NCI-H1436 treated with DMSO at 0.1 percent for 48 hours (cell line): ENCODE data around the gene ARHGAP1.
"Not testable (repeated sequence)": the region's sequence is repeated elsewhere in the genome, so short reads cannot be mapped to it uniquely, and the experiment has no call there.

ENCODE experiments used
- DNase-seq: peaks from one replicate; lab custom pipeline; 2025; lab: John Stamatoyannopoulos, UW

ARHGAP1 gene

DNA sequence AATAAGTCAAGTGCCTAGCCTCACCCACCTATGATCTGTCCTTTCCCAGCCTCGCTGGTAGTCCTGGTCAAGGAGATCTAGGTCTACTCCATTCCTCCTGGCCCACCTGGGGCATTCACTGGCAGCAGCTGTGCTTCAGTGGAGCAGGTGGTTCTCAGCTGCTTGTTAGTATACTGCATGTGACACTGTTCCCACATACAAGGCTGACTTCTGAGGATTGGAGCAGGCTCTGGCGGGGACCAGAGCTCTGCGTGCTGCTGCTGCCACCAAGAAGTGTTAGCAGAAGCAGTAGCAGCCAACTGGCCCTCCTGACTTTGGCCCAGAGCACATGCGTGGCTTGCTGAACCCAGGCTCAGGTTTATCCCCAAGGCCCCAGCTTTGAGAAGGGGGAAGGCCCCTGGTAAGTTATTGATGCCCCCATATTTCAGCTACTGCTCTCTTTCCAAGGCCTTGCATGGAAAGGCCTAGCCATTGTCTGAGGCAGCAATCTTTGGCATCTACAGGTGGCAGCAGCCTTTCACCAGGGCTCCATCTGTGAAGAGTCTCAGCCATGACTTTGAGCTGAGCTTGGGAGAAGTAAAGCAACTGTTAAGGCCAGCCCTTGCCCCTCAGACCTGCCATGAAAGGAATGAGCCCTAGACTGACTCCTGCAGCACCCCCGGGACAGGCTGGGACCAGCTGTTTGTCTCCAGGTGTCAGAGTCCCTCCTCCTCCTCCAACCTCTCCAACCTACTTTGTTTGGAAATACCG lies 26.5 kb downstream of the ARHGAP1 start:
- no peak for DNase-seq

DNA sequence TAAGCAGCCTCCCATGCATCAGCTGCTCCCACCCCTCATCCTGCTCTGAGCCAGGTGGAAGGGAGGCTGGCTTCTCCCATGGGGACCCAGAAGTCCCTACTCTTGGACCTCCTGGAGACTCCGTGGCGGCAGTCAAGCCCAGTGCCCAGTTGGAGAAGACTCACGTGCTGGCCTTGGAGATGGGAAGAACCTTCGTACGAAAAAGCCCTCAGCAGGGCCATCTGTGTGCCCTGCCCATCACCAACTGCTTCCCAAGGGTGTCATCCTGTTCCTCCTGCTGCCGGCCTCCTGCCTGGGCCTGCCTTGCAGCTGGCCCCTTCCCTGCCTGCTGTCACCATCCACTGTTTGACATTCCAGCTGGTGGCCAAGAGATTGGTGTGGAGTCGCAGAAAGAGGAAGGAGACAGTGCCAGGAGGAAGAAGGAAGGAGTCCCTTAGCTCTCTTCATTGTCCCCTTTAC lies 28.0 kb downstream of the ARHGAP1 start:
- DNase-seq = no peak

DNA sequence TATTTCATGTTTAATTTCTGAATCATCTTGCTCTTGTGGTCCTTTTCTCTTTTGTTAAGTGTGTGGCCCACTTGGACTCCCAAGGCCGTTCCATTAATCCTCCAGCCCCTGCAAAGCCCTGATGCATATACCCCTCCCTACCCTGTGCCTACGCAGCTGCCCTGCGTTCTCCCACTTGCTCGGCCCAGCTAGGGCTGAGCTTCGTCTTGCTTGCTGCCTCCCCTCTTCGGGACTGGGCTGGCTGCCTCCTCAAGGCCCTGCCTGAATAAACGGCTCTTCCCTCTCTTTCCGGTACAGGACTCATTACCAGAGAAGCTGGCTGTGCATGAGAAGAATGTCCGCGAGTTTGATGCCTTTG lies 28.5 kb downstream of the ARHGAP1 start:
- DNase-seq = no peak

DNA sequence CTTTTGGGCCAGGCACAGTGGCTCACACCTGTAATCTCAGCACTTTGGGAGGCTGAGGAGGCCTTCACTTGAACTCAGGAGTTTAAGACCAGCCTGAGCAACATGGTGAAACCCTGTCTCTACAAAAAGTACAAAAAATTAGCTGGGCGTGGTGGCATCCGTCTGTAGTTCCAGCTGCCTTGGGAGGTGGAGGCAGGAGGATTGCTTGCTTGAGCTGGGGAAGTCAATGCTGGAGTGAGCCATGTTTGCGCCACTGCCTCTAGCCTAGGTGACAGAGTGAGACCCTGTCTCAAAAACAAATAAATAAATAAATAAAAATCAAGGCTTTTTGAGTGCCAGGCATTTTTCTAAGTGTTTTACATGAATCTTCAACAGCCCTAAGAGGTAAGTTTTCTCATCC lies 29.9 kb downstream of the ARHGAP1 start:
- DNase-seq = not testable (repeated sequence)

DNA sequence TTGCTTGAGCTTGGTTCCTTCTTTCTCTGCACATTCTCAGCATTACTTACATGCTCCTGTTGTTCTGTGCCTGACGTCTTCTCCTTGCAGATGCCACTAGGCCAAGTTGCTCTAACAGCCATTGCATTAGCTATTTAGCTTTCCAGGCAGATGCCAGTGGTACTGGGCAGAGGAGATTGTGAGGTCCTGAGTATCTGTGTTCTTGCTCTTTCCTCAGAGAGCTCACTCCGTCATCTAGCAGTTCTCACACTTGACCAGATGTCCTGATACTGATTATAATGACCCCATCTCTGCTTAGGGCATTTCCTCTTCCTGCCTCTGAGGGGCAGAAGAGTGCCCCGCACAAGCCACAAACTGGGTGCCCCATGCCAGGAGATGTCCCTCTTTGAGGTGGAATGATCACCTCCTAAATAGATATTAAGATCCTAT lies 30.7 kb downstream of the ARHGAP1 start:
- no peak for DNase-seq

DNA sequence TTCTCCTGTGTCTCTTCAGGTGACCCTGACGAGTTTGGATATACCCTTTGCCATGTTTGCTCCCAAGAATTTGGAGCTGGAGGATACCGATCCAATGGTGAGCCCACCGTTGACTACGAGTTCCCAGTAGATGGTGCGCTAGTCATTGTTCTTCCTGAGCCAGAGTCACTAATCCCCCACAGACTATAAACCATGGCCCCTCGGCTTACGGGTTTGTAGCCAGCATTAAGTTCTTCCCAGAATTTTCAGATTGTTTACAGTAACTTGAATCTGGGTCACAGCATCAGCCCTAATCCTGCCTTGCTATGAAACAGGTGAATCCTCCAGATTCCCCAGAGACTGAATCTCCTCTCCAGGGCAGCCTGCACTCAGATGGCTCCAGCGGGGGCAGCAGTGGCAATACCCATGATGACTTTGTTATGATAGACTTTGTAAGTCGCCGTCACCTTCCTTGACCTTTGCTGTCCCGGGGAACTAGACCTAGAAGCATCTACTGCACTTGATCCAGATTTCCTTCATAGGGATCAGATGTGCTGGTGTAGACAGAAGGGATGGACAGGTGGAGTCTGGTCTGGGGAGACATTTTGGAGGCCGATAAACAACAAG lies 31.8 kb downstream of the ARHGAP1 start:
- DNase-seq = no peak

DNA sequence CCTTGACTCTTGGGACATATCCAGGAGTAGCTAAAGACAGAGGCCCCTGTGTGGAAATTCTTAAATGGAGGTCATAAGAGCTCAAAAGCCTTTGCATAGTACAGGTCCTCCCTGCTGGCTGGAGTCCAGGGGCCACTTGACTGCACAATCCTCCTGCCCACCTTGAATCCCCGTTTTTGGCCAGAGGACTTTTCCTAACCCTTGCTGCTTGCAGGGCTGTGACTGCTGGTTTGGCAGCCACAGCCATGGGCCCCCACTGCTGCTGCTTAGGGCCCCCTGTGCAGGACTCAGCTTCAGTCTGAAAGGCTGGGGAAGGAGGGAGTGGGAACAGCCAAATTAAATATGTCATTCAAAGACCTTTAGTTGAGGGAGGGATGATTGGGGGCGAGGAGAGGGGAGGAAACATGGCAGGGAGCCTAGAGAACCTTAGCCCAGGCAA lies 33.4 kb downstream of the ARHGAP1 start:
- DNase-seq = no peak

DNA sequence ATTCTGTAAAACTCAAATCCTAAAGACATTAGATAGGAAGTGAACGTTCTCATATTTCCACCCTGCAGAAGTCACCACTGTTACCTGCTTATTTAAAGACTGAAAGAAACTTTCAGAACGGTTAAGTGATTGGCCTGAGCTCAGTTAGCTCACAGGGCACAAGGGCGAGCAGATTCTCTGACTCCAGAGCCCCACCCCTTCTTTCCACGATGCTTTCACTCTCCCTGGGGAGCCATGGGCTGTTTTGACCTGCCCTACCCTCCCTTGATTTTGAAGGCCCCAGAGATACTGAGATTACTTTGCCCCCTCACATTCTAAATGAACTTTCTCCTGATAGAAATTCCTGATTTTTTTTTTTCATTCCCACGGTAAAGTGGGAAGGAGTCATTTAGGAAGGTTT lies 33.9 kb downstream of the ARHGAP1 start:
- no peak for DNase-seq

DNA sequence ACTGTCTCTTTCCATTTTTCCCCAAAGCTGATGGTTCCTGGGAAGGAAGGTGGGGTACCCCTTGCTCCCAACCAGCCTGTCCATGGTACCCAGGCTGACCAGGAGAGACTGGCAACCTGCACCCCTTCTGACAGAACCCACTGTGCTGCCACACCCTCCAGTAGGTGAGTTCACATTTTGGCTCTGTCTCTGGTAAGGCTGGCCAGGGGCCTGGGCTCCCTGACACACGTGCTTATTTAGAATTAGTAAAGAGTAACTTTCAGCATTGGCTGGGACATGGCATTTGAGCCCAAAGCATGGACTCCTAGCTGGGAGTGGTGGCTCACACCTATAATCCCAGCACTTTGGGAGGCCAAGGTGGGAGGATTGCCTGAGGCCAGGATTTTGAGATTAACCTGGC lies 35.1 kb downstream of the ARHGAP1 start:
- DNase-seq = no peak

DNA sequence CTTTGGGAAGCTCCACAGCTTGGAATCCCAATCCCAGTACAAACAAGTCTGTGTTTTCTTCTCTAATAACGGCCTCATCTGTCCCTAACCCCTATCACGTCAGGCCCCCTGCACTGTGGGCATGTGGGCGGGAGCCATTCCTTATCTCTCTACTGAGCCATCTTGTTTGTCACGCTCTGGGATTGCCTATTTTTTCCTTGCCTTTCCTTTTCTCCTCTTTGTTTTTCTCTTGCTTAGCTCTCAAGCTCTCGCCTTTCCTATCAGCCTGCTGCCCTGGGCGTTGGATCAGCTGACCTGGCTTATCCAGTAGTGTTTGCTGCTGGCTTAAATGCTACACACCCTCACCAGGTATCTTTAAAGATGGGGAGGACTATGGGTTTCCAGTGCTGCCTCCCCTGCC lies 35.8 kb downstream of the ARHGAP1 start:
- DNase-seq = no peak

DNA sequence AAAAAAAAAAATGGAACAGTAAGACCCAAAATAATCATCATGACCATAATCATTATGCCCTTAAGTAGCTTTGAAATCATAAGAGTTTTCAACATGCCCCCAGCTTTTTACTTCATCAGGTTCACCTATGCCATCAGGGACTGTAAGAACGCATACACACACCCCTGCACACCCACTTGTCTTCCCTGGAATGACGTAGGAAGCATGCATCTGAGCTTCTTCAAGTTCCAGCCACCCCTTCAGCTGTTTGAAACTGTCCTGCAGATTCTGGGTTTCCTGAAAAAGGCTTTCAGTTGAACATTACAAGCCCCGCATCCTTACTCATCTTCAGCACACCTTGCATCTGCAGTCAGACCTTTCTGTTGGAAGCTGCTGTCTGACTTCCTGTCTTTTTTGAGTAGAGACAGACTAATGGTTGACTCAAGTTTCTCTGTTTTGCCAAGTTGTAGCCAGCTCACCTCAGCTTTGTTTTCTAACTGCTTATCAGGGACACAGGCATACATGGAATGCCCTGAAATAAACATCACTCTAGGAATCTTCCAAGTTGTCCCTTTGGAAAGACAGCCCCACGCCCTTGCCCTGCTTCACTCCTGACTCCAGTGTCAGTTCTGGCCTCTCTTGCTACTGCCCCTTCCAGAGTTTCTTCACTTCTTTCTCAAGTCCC lies 37.0 kb downstream of the ARHGAP1 start:
- no peak for DNase-seq

DNA sequence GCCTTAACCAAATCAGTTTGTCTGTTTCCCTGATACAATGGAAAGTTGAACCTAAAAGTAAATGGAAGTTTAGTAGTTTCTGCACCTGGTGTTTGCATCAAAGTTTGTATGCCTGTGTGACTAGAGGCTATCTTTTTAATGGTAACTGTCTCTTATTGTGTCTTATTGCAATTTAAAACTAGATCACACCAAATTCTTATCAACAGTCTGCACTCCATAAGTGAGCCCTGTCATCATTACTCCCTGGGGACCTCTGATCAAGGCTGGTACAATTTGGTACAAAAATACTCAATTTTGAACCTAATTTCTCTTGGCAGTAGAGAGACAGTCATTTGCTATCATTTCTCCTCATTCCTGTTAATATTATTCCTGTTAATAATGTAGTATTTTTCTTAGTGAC lies 38.1 kb downstream of the ARHGAP1 start:
- DNase-seq = no peak

DNA sequence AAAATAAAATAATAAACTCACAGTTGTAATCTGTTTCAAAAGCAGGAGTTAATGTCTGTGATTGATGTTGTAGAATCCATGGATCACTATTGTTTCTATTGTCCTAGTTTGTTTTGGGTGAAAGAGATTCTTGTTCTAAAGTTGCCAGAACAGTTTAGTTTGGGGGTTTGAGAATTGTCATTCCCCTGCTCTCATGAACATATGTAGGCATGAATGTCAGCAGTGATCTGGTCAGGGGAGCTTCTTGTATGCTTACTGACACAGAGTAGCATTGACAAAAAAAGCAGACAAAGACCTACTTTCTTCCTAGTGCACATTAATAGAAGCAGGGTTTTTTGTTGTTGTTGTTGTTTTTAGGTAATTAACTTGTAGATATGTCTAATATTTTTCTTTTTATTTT lies 38.6 kb downstream of the ARHGAP1 start:
- DNase-seq = no peak

DNA sequence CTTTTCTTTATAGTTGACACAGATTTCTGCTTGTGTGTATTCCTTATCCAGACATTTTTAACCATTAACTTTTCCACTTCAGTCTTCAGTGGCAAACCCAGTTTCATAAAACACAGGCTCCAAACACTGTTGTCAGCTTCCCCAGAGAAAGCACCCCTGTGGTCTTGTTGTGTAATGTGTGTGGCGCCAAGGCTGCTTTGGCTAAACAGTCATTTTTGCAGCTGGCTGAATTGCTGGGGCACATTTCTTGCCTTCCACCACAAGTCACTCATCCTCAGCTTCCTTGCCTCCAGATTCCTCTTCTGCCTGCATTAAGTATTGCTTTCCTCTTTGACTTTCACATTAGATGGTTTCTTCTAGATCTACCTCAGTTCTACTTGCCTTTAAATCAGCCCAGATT lies 40.5 kb downstream of the ARHGAP1 start:
- no peak for DNase-seq

DNA sequence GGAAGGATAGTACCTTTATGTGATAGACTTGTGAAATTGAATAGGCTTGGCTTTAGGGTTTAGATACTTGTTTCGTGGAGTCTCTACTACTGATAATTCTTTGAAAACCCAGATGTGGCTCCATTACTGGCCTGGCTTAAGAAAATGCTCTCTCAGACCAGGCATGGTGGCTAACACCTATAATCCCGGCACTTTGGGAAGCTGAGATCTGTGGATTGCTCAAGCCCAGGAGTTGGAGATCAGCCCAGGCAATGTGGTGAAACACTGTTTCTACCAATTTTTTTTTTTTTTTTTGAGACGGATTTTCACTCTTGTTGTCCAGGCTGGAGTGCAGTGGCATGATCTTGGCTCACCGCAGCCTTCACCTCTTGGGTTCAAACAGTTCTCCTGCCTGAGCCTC lies 42.2 kb downstream of the ARHGAP1 start:
- no peak for DNase-seq

DNA sequence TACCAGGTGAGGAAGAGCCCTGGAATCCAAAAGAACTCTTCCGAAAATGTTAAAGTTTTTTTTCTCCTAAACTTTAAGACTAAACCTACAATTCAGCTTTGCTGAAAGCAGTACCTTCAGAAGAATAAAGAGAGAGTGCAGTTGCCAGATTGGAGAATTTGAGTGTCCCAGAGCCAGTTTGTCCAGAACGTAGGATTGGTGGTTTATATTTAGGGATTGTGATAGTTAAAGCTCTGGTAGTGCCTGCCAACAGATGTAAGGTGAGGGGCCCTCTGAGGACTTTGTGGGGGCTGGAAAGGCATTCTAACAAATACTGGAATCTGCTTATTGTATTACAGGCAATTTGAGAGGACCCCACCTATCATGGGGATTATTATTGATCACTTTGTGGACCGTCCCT lies 43.2 kb downstream of the ARHGAP1 start:
- no peak for DNase-seq

DNA sequence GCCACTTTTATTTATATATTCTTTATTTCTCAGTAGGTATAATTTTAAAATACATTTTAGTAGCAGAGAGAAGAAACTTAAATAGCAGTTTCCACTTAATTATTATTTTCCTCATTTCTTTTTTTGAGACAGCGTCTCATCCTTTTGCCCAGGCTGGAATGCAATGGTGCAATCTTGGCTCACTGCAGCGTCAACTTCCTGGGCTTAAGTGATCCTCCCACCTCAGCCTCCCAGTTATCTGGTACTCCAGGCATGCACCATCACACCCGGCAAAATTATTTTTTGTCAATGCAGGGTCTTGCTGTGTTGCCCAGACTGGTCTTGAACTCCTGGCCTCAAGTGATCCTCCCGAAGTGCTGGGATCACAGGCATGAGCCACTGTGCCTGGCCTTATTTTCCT lies 44.8 kb downstream of the ARHGAP1 start:
- DNase-seq = no peak

DNA sequence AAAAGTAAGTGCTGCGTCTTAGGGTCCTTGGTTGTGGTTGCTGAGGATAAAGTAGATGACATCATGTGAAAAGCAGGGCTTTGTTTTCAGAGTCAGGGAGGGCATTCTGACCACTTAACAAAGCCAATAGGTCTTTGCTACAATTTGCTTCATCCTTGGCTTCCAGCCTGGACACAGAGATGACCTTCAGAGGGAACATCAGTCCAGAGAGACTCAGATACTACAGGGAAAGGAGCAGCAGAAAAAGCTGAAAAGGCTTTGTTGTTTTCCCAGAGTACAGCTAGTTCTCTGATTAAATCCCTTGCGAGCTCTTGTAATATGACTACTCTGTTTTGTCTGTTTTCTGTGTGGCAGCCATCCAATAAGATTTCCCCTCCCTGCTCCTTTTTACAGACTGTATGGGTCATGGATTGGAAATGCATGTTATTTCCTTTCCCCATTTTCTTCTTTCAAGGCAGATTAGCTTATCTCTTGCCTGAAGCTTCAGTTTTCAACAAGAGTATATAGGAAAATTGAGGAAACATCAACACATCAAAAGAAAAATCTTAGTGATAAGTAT lies 51.2 kb downstream of the ARHGAP1 start:
- DNase-seq = peak; percentile 9

DNA sequence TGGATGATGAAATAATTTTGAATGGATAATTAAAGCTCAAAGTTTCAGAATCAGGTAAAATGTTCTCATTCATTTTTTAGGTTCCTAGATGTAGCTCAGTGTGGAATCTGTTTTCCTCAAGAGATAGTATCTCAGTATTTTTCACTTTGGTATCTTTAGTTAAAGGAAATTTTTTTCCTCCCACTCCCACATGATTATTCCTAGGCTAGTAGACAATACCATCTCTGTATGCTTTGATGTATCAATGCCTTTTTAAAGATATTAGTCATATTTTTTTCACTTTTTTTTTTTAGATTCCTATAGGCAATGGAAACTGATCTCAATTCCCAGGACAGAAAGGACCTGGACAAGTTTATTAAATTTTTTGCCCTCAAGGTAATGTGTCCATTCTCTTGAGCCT lies 56.4 kb downstream of the ARHGAP1 start:
- DNase-seq = no peak

DNA sequence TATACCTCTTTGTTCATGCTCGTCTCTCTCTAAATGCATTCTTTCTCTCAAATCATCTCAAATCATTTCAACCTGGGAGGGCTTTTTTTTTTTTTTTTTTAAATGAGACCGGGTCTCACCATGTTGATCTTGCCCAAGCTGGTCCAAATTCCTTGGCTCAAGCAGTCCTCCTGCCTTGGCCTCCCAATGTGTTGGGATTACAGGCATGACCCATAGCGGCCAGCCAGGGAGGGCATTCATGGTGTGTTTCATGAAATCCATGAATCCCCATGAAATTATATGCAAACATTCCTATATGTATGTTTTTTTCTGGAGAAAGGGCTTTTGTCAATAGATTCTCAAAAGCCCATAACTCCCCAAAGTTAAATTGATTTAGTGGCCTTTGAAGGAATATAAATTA lies 56.9 kb downstream of the ARHGAP1 start:
- DNase-seq = no peak

DNA sequence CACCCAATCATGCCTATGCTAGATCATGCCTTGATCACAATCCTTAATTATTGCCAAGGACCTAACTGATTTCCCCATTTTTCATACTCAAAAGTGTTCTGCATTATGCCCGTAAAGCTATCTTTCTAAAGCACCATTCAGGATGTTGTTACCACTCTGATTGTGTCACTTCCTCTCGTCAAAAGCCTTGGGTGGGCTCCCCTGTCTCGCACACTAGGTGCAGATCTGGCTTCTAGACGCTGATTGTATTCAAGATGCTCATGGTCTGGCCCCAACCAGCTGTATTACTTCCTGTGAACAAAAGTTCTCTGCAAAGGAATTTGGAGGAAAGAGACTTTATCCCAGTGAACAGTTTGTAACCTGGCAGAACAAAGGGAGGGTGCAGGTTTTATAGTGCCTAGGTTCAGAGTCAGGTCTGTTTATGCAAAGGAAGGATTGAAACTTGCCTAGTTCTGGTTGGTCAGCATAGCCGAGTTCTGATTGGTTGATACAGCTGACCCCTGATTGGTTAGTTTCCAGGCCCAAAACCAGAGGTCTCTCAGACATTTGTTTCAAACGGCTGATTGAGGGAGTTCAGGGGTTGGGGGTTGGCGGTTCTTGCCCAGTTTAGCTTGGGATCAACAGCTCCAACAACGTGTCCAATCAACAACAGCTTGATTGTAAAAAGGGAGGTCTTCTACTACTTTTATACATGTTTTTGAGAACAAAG lies 57.6 kb downstream of the ARHGAP1 start:
- DNase-seq = no peak

DNA sequence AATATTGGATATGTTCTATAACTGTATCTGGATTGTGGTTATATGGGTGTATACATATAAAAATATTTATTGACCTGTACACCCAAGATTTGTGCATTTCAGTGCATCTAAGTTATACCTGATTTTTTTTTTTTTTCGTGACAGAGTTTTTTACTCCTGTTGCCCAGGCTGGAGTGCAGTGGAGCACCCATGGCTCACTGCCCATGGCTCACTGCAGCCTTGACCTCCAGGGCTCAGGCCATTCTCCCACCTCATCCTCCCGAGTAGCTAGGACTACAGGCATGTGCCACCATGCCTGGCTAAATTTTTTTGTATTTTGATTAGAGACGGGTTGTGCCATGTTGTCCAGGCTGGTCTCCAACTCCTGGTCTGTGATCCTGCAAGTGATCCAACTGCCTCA lies 58.8 kb downstream of the ARHGAP1 start:
- DNase-seq = no peak
